DMS53 treated with DMSO at 0.1 percent for 48 hours (cell line): ENCODE measurements around the gene CCDC9B.

Experiments
- DNase-seq: peaks from one replicate; lab custom pipeline; 2025; ENCODE audit not compliant: unreplicated experiment; lab: John Stamatoyannopoulos, UW

CCDC9B gene

DNA sequence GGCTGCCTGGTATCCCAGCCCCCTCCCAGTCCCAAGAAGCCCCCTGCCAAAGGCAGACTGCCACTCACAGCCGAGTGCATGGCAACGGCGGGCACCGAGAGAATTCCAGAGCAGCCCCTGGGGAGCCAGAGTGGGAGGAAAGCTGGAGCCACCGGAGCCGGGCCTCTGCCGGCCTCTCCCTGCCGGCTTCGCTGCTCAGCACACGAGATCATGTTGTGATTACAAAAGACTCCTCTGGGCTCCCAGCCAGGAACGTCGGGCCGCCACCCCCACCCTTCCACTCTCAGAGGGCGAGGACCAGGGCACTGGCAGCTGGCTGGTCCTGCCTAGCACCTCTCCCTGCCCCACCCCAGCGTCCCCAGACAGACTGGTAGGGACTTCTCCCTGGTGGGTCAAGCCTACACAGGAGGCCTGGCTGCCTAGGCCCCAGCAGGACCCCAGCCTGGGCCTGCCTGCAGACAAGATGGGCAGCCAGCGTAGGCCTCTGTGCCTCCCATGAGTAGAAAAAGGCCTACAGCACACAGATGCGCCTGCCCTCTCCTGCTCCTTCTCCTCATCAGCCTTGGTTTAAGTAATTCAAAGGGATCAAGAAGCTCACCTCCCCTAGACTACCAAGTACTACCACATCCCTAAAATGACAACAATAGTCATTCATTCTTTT lies at the start of gene CCDC9B:
TSS of gene CCDC9B (minus strand) at position 200 of the 661 bp plus-strand sequence. CDS start at position 80, 120 bp downstream.
- DNase-seq = peak; percentile 65

DNA sequence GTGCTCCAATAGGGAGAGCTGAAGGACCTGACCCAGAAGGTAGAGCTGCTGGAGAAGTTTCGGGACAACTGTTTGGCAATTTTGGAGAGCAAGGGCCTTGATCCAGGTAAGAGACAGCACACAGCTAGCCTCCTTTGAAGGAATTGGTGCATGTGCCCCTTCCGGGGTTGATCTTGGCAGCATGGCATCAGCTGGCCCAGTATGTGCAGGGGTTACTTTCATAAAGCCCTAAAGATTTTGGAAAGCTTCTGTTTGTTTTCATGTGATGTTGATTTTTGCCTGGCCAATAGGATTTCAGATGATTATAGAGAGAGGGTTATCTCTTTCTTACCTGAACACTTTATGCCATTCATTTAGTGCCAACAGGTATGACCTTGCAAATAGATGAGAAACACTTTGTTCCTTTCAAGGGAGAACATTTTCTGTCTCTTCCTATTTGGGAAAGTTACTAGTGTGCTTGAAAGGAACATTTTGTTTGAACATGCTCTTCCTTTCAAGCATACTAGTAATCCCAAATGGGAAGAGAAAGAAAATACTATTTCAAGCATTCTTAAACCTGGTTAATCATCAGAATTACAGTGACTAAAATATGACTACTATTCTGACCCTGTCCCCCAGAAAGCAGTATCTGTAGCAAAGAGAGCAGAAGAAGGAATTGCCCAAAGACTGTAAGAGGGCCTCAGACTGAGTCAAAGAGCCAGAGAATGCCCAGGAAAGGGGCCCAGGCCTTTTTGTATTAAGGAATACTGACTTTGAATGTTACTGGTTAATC lies 49.3 kb upstream of the CCDC9B start:
- no peak for DNase-seq

DNA sequence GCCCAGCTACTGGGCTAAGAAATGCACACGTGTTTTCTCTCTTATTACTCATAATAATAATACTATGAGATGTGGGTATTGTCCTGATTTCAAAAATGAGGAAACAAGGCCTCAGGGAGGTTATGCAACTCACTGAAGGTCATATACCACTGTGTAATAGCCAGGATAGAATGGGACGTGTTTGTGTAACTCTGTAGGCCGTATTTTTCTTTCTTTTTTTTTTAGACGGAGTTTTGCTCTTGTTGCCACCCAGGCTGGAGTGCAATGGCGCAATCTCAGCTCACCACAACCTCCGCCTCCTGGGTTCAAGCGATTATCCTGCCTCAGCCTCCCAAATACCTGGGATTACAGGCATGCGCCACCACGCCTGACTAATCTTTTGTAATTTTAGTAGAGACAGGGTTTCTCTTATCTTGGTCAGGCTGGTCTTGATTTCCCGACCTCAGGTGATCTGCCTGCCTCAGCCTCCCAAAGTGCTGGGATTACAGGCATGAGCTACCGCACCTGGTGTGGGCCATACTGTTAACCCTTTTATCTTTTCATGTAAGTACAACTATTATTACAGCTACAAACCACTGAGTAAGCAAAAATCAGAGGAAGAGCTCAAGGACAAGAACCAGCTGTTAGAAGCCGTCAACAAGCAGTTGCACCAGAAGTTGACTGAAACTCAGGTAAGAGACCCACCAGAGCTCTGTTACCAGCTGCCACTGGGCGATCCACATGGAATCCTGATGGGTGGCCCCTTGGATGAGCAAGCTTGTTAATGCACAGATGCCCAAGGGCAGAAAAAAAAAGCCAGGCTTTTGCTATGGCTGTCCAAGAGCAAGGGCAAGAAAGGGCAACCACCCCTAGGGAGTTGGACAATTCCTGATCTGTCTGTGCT lies 48.4 kb upstream of the CCDC9B start:
- DNase-seq = no peak

DNA sequence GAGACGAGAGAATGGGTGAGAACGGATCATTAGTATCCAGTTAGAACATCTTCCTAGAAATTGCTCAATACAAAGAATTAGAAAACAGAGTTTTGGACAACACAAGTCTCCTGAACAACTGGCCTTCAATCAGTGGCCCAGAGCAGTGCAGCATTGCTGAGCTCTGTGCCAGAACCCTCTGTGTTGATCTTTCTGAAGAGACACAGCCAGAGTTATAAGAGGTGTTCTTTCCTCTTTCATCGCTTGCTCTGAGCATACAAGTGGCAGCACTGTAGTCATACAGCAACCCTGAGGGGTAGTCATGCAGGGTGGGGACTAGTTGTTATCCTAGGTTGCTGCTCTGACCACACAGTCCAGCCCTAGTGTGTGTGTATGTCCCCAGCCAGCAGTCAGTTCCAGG lies 45.7 kb upstream of the CCDC9B start:
- no peak for DNase-seq

DNA sequence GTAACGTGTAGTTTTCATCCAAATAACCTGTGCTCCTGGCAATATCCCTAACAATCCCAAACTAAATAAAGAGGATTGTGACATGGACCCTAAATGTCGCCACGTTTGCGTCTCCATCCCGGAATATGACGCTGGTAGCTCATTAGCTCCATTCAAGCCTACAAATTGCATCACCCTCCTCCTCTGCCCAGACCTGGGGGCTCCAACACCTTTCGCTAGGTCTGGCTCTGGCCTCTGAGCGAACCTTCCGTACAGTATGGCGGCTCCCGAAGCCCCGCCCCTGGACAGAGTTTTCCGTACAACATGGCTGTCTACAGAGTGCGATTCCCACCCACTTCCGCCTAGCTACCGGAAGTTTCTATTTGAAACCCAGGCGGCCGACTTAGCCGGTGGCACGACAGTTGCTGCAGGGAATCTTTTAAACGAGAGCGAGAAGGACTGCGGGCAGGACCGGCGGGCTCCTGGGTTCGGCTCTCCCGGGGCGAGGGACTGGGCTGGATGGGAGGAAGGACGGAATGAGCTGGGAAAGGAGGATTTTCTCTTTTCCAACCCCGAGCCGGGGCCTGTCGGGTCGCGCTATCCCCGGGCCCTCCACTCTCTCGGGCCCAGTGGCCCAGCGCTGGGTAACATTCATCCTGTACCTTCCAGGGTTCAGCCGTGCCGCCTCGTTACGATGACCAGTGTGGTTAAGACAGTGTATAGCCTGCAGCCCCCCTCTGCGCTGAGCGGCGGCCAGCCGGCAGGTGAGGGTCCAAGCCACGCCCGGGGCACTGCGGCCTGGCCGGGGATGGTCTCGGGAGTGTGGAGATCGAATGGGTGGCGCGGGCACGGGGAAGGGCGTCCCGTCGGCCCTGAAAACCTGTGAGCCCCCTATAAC lies 42.1 kb upstream of the CCDC9B start, which contains the start of gene KNSTRN:
TSS of gene KNSTRN (plus strand) at position 142 of the 877 bp plus-strand sequence. CDS start at position 257, 115 bp downstream.
- DNase-seq = peak; percentile 77

DNA sequence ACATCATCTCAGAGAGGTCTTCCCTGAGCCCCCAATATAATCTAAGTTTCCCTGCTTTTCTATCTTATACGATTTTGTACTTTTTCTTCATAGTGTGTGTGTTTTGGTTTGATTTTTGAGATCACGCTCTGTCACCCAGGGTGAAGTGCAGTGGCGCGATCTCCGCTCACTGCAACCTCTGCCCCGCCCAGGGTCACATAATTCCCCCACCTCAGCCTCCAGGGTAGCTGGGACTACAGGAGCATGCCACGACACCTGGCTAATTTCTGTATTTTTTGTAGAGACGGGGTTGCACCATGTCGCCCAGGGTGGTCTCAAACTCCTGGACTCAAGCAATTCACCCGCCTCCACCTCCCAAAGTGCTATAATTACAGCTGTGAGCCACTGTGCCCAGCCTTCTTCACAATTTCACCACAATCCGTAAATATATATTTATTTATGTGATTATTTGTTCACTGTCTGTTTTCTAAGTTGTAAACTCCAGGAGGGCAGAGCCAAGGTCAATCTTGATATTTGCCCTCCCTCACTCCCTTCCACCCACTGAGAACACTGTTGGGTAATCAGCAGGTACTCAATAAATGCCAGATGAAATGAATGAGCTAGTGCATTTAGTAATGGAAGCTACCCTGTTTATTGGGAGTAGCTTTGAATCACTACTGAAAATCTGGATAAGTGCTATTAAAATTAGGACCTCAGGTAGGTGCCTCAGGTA lies 41.2 kb upstream of the CCDC9B start:
- no peak for DNase-seq

DNA sequence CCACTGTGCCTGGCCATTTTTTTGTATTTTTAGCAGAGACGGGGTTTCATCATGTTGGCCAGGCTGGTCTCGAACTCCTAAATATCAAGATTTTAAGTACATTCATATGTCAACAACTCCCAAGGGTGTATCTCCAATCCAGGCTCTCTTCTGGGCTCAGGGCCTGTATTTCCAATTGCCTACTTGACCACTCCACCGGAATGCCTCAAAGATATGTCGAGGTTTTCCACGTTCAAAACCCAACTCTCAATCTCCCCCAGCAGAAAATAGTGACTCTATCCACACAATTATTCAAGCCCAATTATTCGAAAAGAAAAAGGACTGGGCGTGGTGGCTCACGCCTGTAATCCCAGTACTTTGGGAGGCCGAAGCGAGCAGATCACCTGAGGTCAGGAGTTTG lies 39.9 kb upstream of the CCDC9B start:
- no peak for DNase-seq

DNA sequence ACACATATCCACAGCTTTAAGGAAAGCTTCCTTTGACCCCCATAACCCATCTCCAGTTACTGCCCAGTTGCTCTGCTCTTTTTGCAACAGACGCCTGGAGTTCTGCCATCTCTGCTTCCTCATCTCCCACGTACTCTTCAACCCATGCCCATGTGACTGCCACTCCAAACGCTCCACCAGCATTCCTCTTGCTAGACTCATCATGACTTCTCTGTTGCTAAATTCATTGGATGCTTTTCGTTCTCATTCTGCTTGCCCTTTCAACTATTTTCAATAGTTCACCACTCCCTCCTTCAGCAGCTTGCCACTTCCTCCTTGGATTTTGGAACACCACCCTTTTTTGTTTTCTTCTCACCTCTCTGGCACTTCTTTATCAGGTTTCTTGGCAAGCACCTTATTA lies 39.1 kb upstream of the CCDC9B start:
- DNase-seq = no peak

DNA sequence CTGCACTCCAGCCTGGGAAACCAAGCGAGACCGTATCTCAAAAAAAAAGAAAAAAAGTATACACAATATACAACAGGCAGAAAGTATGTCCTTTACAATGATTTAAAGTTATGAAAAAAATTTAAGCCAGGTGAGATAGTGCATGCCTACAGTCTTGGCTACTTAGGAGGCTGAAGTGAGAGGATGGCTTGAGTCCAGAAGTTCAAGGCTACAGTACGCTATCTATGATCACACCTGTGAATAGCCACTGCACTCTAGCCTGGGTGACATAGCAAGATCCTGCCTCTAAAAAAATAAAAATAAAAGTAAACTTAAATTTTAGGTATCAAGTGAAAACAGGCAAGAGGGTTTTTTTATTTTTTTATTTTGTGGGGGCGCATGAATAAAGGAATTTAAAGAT lies 38.6 kb upstream of the CCDC9B start:
- no peak for DNase-seq

DNA sequence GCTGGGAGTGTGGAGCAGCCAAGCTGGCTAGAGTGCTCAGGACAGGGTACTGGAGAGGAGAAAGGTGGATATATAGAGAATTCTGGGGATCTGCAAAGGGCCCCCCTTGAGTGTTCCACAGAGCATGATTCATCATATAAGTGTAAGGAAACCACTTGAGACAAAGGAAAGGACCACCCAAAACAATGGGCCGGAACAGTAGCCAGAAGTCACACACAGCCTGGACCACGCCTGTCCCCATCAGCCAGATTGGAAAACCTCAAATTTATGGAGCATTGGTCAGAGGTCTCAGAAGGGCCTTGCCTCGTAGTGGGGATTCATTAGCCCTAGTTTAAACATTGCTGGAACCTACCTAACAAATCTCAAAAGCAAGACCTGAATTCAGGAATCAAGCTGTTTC lies 36.9 kb upstream of the CCDC9B start:
- DNase-seq = no peak

DNA sequence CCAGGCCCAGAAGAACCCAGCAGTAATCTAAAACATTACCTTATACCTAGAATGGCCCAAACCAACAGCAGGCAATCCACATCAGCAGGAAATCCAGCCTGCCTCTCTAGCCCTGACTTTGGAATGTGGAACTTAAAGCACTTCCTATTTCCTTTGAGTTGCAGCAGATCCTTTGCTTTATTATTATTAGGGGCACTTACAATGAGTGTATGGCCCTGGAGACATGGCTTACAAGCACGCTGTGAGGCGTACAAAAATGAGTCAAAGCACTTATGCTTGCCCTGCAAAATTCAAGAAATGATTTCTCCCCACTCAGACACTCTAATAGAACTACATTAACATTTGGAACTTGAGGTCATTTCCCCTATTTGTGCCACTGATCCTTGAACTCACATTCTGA lies 32.2 kb upstream of the CCDC9B start:
- no peak for DNase-seq

DNA sequence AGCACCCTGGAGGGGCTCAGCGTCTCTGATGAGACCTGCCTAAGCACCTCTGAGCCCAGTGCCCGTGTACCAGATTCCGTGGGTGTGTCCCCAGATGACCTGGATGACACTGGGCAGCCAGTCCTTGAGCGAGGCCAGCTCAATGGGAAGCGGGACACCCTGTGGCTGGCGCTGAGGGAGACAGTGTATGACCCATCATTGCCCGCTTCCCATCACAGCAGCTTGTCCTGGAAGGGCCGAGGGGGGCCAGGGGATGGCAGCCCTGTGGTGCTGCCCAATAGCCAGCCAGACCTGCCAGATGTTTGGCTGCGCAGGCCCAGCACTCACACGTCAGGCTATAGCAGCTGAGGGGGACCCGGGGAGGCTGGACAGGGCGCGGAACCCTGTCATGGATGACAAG lies 29.2 kb upstream of the CCDC9B start:
- no peak for DNase-seq

DNA sequence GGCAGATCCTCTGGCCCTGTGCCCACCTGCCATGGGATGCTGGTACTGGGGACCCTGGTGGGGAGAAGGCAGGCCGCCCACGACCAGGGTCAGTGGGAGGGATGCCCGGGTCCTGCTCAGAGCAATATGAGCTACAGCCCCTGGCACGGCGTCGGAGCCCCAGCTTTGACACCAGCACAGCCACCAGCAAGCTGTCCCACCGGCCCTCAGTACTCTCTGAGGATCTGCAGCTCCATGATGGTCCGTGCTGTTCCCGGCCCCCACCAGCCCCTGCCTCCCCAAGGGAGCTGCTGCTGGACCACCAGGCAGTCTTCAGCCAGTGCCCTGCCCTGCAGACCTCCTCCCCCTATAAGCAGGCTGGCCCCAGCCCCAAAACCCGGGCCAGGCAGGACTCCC lies 28.7 kb upstream of the CCDC9B start:
- DNase-seq = no peak

DNA sequence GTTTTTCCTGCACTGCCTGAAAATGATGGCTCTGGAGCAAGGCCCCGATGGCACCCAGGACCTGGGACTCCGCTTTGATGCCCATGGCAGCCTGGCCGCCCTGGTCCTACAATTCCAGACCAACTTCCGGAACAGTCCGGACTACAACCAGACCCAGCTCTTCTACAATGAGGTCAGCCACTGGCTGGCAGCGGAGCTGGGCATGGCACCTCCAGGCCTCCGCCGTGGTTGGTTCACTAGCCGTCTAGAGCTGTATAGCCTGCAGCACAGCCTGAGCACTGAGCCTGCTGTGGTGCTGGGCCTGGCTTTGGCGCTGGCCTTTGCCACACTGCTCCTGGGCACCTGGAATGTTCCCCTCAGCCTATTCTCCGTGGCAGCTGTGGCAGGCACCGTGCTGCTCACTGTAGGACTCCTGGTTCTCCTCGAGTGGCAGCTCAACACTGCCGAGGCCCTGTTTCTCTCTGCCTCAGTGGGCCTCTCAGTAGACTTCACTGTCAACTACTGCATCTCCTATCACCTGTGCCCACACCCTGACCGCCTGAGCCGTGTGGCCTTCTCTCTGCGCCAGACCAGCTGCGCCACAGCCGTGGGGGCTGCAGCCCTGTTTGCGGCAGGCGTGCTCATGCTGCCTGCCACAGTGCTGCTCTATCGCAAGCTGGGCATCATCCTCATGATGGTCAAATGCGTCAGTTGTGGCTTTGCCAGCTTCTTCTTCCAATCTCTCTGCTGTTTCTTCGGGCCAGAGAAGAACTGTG lies 28.2 kb upstream of the CCDC9B start:
- no peak for DNase-seq

DNA sequence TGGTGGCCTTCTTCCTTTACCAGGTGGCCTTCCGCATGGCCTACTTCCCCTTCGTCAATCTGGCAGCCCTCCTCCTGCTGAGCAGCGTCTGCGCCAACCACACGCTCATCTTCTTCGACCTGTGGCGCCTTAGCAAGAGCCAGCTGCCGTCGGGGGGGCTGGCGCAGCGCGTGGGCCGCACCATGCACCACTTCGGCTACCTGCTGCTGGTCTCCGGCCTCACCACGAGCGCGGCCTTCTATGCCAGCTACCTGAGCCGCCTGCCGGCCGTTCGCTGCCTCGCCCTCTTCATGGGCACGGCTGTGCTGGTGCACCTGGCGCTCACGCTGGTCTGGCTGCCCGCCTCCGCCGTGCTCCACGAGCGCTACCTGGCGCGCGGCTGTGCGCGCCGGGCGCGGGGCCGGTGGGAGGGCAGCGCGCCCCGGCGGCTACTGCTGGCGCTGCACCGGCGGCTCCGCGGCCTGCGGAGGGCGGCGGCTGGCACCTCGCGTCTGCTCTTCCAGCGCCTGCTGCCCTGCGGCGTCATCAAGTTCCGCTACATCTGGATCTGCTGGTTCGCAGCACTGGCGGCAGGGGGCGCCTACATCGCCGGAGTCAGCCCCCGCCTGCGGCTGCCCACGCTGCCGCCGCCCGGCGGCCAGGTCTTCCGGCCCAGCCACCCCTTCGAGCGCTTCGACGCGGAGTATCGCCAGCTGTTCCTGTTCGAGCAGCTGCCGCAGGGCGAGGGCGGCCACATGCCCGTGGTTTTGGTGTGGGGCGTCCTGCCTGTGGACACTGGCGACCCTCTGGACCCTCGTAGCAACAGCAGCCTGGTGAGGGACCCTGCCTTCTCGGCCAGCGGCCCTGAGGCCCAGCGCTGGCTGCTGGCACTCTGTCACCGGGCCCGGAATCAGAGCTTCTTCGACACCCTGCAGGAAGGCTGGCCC lies 27.2 kb upstream of the CCDC9B start:
- DNase-seq = peak; percentile 93

DNA sequence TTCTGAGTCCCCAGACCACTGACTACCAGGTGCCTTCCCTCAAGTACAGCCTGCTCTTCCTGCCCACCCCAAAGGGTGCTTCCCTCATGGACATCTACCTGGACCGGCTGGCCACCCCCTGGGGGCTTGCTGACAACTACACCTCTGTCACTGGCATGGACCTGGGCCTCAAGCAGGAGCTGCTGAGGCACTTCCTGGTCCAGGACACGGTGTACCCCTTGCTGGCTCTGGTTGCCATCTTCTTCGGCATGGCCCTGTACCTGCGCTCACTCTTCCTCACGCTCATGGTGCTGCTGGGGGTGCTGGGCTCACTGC lies 26.6 kb upstream of the CCDC9B start:
- DNase-seq = no peak

DNA sequence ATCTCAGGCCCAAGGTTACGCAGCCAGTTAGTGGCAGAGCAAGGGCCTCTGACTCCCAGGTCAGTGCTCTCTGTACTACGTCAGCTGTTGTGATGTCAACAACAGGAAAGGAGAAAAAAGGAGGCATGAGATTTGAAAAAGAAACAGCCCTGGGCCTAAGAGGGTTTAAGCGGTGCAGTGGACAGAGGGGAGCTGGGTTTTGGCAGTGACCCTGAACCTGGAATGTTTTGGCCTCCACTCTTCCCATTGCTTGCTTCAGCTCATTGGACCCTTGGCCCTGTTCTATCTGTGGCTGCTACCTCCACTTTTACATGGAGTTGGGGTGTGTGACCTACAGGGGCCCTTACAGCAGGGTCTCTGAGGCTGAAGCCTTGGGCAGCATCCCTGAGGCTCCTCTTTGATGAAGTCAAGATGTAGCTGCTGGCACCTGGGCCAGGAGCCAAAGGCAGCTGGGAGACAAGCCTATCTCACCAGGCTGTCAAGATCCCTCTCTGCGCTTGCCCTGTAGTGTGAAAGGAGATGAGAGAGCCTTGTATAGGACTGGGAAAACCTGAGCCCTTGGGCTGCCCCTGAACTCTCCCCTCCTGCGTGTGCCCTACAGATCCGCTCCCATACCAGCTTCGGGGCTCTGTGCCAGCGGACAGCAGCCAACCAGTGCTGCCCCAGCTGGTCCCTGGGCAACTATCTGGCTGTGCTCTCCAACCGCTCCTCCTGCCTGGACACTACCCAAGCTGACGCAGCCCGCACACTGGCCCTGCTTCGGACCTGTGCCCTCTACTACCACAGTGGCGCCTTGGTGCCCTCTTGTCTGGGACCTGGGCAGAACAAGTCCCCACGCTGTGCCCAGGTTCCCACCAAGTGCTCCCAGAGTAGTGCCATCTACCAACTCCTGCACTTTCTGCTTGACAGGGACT lies 26.0 kb upstream of the CCDC9B start:
- no peak for DNase-seq
